DOHH2 (cell line): ENCODE data around the gene AKAP8.

Experiments used
- H3F3A ChIP-seq: fragments of 200-600 bp; sonication (generic), shearing (Covaris generic); 2 replicates; pipeline ENCODE4 v1.6.0; 2016; ENCODE audit warnings: antibody characterized with exemption, mild to moderate bottlenecking; ENCODE audit not compliant: control insufficient read depth, insufficient read depth
- H3K27ac ChIP-seq: fragments of 200-600 bp; sonication (generic); 2 replicates; pipeline ENCODE4 v1.5.1; 2014; ENCODE audit warnings: low read depth, mild to moderate bottlenecking, low read length, moderate library complexity
- H3K27me3 ChIP-seq: fragments of 200-600 bp; sonication (generic); 2 replicates; pipeline ENCODE4 v1.6.1; 2014; ENCODE audit warnings: mild to moderate bottlenecking, low read length, mixed read lengths; ENCODE audit not compliant: control insufficient read depth
- H3K36me3 ChIP-seq: fragments of 200-600 bp; sonication (generic); 2 replicates; pipeline ENCODE4 v1.6.1; 2014; ENCODE audit warnings: mild to moderate bottlenecking, low read length, moderate library complexity, mixed read lengths; ENCODE audit not compliant: control insufficient read depth
- H3K4me1 ChIP-seq: fragments of 200-600 bp; sonication (generic); 2 replicates; pipeline ENCODE4 v1.6.1; 2014; ENCODE audit warnings: mild to moderate bottlenecking, low read length, mixed read lengths; ENCODE audit not compliant: control insufficient read depth
- H3K4me2 ChIP-seq: fragments of 200-600 bp; sonication (generic); 2 replicates; pipeline ENCODE4 v1.6.0; 2014; ENCODE audit warnings: mild to moderate bottlenecking, low read length, moderate library complexity
- H3K4me3 ChIP-seq: fragments of 200-600 bp; sonication (generic); 2 replicates; pipeline ENCODE4 v1.5.1; 2014; ENCODE audit warnings: mild to moderate bottlenecking, low read length, mixed read lengths
- H3K79me2 ChIP-seq: fragments of 200-600 bp; sonication (generic); 2 replicates; pipeline ENCODE4 v1.6.1; 2014; ENCODE audit warnings: mild to moderate bottlenecking, low read length, mixed read lengths; ENCODE audit not compliant: control insufficient read depth
- H3K9me2 ChIP-seq: fragments of 200-600 bp; sonication (generic); replicated peaks from 2 replicates; pipeline ENCODE4 v1.6.1; 2014; ENCODE audit warnings: mild to moderate bottlenecking, low read length, mixed read lengths; ENCODE audit not compliant: control insufficient read depth
- H3K9me3 ChIP-seq: fragments of 200-600 bp; sonication (generic); 2 replicates; pipeline ENCODE4 v1.6.1; 2014; ENCODE audit warnings: antibody characterized with exemption, low read length, mixed read lengths; ENCODE audit not compliant: control insufficient read depth, insufficient read depth
- H4K20me1 ChIP-seq: fragments of 200-600 bp; sonication (generic); 2 replicates; pipeline ENCODE4 v1.6.0; 2014; ENCODE audit warnings: low read depth, mild to moderate bottlenecking, antibody characterized with exemption, low read length, moderate library complexity; ENCODE audit not compliant: control insufficient read depth, insufficient read depth
- CTCF ChIP-seq: fragments of 200-600 bp; sonication (generic); IDR thresholded peaks from one replicate; pipeline ENCODE4 v1.5.1; 2014; ENCODE audit warnings: antibody characterized with exemption, mild to moderate bottlenecking, low read depth, low read length; ENCODE audit not compliant: poor library complexity, severe bottlenecking
- EZH2phosphoT487 ChIP-seq: fragments of 200-600 bp; sonication (generic); IDR thresholded peaks from 2 replicates; pipeline ENCODE4 v1.6.1; 2017; ENCODE audit warnings: borderline replicate concordance, mild to moderate bottlenecking, antibody characterized with exemption, low read length, moderate library complexity, mixed read lengths

Gene AKAP8

GRCh38 chr19:15331419-15332310 is 47.9 kb downstream of the AKAP8 start:
- peaks cover 63% of the 10 kb centered on the region for H3K79me2 ChIP-seq
- H3F3A ChIP-seq, result peaks cover 17% of the 10 kb centered on the region
- H3K4me3 ChIP-seq, result peak overlapping the region; percentile 90
- peak overlapping the region; percentile 81 for H3K4me2 ChIP-seq
- H3K36me3 ChIP-seq, result peaks cover 18% of the 10 kb centered on the region
- H3K9me2 ChIP-seq, result no peaks in the 10 kb centered on the region
- peaks cover 35% of the 10 kb centered on the region for H4K20me1 ChIP-seq
- no peak for TF ChIP-seq EZH2phosphoT487
- no peak for TF ChIP-seq CTCF
- peaks cover 60% of the 10 kb centered on the region for H3K4me1 ChIP-seq
- no peaks in the 10 kb centered on the region for H3K27me3 ChIP-seq
- H3K9me3 ChIP-seq, result no peaks in the 10 kb centered on the region
- peak overlapping the region; percentile 48 for H3K27ac ChIP-seq

DNA sequence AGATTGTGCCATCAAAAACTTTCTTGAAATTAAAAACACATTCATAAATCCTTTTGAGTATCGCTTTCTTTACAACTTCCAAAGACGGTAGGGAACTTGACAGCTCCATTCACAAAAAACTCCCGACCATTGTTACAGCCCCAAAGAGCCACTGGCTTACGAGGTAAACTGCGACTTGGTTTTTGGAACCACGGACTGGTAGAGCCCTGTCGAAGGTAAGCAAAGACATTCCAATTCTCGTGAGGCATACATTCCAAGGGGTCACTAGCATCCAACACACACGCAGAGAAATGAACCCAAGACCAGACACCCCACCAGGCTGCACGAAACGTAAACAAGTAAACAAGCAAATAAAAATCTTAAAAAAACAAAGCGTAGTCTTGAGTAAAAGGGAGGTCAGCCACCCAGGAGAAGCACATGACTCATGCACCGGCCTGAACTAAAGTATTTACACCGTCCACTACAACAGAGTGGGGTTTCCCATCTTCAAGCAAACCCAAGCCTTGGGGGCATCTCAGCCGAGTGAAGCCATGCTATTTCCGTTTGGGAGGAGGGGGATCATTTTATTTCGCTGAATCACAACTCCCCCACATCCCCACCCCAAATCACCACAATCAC is 48.7 kb downstream of the AKAP8 start:
- Histone ChIP-seq H3K27ac (peak overlapping the region; percentile 48), H3K4me3 (peak overlapping the region; percentile 90), H3K9me2 (no peaks in the 10 kb centered on the region), H3K9me3 (no peaks in the 10 kb centered on the region), H3K27me3 (no peaks in the 10 kb centered on the region), H3K36me3 (peaks cover 18% of the 10 kb centered on the region), H3K79me2 (peaks cover 71% of the 10 kb centered on the region), H4K20me1 (peaks cover 35% of the 10 kb centered on the region), H3K4me1 (peaks cover 66% of the 10 kb centered on the region), H3K4me2 (peak overlapping the region; percentile 81), H3F3A (peaks cover 17% of the 10 kb centered on the region)
- no peak for TF ChIP-seq EZH2phosphoT487
- TF ChIP-seq CTCF, result no peak

GRCh38 chr19:15328312-15328711 is 51.3 kb downstream of the AKAP8 start:
- H4K20me1 ChIP-seq, result peaks cover 57% of the 10 kb centered on the region
- H3K79me2 ChIP-seq, result peaks cover 92% of the 10 kb centered on the region
- peaks cover 5% of the 10 kb centered on the region; the same call in 1 of the 2 replicates for H3F3A ChIP-seq
- H3K9me2 ChIP-seq, result no peaks in the 10 kb centered on the region
- H3K36me3 ChIP-seq, result peaks cover 28% of the 10 kb centered on the region
- H3K27me3 ChIP-seq, result no peaks in the 10 kb centered on the region
- H3K4me3 ChIP-seq, result no peak overlapping the region
- H3K4me2 ChIP-seq, result peak overlapping the region; percentile 35; the same call in 1 of the 2 replicates
- H3K9me3 ChIP-seq, result no peaks in the 10 kb centered on the region
- H3K27ac ChIP-seq, result no peak overlapping the region
- H3K4me1 ChIP-seq, result peaks cover 76% of the 10 kb centered on the region
- TF ChIP-seq CTCF, result no peak
- TF ChIP-seq EZH2phosphoT487, result no peak
